Measurements from ENCODE around the gene ACOD1.
"Not testable (repeated sequence)": the region's sequence is repeated elsewhere in the genome, so short reads cannot be mapped to it uniquely, and the experiment has no call there.

ACOD1 gene

DNA sequence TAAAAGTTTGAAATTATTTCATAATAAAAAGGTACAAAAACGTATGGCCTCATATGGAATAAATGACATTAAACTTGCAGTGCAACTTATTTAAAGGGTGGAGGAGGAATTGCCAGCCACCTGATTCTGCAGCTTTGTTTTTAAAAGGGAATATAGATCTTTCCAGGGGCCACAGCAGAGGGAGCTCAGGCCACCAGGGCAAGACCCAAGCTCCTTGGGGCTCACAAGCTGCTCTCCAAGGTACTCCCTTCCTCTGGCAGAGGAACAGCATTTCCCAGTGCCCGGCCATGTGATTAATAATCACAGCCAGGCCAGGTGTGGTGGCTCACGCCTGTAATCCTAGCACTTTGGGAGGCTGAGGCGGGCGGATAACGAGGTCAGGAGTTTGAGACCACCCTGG lies 6.2 kb downstream of the ACOD1 start:
- no peak for DNase-seq

DNA sequence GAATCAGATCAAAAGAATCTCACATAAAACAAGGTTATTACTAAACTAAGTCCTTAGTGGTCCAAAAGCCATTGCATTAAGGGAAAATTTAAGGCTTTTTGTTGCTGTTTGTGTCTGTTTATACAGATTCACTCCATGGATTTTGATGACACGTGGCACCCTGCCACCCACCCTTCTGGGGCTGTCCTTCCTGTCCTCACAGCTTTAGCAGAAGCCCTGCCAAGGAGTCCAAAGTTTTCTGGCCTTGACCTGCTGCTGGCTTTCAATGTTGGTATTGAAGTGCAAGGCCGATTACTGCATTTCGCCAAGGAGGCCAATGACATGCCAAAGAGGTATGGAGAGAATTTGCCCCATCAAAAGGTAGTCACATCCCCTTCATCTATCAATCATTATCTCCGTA lies 6.9 kb downstream of the ACOD1 start:
- DNase-seq, result no peak

DNA sequence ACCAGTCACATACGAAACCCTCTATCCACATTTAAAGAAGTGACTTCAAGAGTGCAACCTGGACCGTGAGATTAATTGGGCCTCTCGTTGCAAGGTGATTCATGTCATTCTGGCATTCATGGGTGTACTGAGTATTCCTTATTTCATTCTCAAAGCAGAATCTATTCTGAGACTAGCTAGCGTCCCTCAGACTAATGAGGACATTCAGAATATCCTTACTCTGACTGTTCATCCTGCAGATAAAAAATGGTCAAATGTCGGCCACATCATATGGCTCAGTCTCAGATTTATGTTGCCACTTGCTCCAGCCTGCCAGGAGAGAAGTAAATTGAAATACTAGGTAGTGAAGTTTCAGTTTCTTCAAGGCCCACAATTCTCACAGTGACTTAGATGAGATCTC lies 7.3 kb downstream of the ACOD1 start:
- no peak for DNase-seq

DNA sequence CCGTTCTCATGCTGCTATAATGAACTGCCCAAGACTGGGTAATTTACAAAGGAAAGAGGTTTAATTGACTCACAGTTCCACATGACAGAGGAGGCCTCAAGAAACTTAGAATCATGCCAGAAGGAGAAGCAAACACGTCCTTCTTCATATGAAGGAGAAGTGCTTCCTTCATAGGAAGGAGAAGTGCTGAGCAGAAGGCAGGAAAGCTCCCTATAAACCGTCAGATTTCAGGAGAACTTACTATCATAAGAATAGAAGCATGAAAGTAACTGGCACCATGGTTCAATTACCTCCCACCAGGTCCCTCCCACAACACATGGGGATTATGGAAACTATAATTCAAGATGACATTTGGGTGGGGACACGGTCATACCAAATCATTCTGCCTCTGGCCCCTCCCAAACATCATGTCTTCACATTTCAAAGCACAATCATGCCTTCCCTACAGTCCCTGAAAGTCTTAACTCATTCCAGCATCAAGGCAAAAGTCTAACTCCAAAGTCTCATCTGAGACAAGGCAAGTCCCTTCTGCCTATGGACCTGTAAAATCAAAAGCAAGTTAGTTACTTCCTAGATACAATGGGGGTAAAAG lies 10.6 kb downstream of the ACOD1 start:
- DNase-seq, result no peak

DNA sequence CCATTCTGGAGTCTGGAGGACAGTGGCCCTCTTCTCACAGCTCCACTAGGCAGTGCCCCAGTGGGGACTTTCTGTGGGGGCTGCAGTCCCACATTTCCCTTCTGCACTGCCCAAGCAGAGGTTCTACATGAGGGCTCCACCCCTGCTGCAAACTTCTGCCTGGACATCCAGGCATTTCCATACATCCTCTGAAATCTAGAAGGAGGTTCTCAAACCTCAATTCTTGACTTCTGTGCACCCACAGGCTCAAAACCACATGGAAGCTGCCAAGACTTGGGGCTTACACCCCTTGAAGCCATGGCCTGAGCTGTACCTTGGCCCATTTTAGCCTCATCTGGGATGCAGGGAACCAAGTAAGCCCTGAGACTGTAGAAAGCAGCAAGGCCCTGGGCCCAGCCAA lies 11.4 kb downstream of the ACOD1 start:
- DNase-seq, result not testable (repeated sequence)

DNA sequence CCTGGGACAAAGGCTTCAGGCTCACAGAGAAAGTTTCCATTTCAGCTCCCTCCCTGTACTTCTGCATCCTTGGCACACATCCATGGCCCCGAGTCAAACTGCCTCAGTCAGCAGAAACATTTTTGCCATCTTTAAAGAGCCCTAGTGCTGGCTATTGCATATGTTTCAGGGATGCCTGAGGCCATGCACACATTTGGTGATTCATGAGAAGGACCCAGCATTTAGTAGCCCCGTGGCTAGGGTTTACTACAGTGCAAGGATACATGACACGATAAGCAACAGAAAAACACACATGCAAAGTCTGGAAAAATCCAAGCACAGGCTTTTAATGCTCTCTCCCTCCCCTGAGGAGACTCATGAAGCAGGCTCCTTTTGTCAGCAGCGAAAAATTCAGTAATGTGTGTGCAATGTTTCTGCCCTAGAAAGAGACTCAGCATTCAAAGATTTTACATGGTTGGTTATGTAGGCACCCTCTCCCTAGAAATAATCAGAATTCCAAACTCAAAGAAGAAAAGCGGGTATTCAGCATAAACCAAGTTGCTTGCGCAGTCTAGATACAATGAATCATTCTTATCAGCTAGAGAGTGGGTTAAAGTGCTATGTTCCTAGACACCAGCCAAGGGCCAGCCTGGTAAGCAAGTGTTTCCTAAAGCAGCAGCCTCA lies 17.6 kb downstream of the ACOD1 start:
- DNase-seq, result peak in 1 of 3 experiments; percentile 16

DNA sequence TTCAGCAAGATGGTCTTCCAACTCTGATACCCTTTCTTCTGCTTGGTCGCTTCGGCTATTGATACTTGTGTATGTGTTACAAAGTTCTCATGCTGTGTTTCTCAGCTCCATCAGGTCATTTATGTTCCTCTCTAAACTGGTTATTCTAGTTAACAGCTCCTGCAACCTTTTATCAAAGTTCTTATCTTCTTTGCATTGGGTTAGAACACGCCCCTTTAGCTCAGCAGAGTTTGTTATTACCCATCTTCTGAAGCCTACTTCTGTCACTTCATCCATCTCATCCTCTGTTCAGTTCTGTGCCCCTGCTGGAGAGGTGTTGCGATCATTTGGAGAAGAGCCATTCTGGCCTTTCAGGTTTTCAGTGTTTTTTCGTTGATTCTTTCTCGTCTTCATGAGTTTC lies 18.7 kb downstream of the ACOD1 start:
- no peak for DNase-seq

DNA sequence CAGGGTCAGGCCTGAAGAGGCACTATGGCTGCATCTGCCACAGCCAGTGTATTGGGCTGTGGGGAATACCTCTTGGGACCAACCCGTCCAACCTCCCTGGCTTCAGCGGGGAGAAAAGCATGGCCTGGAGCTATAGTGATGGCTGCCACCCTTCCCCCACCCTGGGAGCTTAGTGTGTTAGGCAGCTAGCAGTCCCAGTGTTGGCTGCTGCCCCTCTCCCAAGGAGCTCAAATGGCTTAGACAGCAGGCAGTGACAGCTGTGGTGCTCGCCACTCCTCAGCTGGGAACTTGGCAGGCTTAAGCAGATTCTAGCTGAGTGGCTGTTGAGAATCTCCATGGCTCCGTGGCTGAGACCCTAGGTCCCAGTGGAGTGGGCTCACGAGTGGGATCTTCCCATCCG lies 19.7 kb downstream of the ACOD1 start:
- DNase-seq, result no peak

DNA sequence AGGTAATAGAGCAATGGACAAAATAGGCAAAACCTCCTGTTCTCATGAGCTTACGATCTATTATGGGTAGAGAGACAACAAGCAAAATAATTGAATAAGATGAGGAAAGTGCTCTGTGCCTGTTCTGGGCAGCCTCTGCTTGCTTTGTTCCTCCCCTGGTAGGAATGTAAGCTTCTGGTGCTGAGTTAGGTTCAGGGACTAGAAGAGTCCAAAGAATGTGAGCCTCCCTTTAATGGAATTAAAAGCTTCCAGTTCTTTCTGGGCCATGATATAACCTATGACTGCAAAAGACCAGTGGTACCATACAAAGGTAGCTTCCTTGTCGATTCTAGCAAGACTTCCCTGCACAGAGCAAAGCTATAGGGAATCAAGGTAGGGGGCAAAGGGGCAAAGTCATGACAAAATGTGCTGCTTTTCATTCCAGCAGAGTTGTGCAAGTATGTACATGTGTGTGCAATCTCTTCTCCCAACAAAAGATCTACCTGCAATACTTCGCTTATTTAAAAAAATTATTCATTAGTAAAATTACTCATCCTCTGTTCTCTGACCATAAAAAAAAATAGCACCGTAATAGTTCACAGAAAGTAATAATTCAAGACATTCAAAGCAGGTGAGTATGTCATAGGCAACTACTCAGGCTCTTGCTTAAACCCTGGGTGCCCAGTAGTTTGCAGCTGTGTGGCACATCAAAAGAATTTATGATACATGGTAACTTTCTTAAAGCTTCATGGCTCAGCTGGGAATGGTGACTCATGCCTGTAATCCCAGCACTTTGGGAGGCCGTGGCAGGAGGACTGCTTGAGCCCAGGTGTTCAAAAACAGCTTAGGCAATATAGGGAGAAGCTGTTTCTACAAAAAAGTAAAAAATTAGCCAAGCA lies 21.4 kb downstream of the ACOD1 start:
- no peak for DNase-seq

DNA sequence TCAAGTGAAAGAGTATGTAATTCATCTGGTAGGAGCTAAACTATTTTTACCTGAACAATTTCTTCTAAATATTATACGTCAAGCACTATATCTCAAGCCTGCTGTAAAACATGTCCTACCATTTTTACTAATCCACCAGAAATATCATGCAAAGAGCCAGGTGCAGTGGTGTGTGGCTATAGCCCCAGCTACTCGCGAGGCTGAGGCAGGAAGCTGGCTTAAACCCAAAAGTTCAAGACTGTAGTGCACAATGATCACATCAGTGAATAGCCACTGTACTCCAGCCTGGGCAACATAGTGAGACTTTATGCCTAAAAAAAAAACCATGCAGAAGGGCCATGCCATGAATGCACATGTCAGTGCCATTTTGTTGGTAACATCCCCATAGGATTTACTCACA lies 22.9 kb downstream of the ACOD1 start:
- DNase-seq, result no peak

DNA sequence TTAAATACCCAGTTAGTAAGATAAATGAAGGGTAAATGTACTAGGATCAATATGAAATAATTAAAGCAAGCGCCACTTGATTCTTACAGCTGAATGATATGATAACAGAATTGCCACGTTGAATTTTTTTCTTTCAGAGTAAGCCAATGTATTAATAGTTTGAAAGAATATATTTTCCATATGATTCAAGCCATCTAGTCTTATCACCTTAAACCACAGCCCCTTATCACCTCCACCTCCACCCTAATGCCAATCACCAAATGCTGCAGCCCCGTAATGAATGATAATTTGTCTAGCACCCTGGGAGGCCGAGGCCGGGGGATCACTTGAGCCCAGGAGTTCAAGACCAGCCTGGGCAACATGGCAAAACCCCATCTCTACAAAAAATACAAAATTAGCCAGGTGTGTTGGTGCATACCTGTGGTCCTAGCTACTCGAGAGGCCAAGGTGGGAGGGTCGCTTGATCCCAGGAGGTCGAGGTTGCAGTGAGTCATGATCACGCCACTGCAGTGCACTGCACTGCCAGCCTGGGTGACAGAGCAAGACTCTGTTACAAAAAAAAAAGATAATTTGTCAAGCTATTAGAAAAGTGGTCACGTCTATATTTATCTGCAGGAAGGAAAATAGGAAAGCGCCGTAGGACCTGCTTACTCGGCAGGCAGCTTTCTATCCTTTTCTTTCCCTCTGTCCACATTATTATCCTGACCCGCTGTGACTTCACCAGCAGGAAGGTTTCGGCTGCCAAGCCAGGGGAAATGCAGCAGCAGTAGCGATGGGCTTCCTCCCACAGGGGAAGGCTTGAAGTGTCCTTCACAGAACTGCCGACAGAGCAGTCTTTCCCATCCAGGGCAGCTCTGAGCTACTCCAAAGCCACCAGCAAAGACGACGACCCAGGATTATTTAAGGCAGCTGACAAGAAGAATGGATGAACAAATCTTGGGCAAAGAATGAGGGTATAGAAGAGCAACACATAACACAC lies 23.8 kb downstream of the ACOD1 start:
- DNase-seq, result peak in 2 of 3 experiments; percentile 20 to 57

DNA sequence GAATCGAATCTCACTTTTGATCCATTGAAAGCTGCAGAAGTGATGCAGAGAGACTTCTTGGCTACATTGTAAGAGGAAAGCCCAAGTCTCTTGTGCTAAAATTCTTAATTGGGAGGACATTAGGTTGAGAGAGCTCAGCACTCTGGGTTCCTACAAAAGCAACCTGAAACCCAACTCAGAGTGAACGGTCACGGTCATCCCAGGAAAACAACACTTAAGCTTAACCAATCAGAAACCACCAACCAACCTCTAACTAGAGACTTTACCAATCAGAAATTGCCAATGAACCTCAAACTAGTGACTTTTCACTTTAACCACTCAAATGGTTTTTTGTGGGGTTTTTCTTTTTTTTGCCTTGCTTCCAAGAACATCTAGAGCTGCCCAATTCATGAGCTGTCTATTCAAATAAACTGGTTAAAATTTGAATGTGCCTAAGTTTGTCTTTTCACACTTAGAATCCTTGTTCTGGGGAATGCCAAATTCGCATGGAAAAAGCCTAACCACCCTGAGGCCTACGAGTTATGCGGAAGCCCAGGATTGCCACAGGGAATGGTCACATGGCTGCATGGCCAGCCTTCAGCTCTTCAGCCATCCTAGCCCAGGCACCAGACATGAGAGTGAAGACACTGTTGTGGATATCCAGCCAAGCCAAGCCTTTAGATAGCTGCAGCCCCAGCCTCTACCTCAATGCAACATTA lies 25.8 kb downstream of the ACOD1 start:
- DNase-seq, result no peak

DNA sequence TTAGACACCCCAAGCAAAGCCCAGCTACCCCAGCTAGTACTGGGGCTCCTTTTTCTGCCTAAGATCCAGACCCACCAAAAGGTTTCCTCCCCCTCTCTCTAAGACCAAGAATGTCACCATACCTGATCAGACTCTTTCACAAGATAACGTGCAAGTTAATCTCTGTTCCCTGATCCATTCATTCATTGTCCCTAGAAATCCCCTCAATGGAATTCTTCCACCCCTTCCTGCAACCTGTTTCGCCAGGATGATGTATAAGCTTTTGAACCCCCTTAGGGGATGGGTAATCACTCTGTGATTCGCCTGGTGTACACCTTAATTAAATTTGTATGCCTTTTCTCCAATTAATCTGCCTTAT lies 26.3 kb downstream of the ACOD1 start:
- DNase-seq, result no peak

DNA sequence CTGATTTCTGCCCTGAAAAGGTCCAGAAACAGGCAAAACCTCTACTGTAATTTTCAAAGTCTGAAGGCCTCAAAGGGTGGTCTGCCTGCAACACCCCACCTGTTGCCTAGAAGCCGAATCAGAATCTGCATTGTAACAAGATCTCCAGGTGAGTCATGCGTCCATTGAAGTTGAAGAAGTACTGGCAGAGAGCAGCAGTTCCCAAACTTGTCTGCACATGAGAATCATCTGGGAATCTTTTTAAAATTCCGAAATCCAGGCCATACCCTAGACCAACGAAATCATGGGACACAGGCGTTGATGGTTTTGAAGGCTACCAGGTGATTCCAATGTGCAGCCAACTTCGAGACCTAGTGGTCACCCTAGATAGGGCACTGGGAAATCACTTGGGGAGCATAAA lies 27.6 kb downstream of the ACOD1 start:
- DNase-seq, result no peak

DNA sequence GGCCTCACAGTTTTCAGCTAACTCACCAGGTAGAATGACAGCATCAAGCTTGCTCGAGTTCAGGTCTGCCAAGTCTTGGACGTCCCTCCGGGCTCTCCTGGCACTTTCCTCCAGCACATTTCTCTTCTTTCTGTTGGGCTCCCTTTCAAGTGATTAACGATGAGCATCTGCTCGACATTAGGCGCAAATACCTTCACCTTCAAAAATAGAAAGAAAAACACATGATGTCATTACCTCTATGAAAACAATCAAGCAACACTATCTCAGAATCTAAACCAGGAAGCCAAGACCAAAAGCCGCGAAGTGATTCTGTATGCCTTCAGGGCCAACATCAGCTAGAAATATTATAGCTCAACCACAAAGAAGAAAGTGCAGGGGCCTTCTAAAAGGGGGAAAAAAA lies 28.2 kb downstream of the ACOD1 start:
- DNase-seq, result no peak

DNA sequence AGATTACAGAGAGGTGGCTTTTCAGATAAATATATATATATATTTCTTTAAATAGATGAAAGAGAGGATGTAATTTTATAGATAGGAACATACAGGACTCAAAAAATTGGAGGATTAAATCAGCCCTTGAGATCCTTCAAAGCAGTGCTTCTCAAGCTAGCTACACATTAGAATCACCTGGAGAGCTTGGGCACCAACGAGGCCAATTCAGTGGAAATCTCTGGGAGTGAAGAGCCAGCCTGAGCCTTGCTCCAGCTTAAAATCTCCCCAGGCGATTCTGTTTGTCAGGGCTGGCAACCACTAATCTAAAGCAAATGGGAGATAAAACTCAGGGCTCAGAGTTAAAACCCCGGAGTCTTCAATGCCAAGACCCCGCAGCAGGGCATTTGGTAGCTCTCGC lies 28.6 kb downstream of the ACOD1 start:
- no peak for DNase-seq

DNA sequence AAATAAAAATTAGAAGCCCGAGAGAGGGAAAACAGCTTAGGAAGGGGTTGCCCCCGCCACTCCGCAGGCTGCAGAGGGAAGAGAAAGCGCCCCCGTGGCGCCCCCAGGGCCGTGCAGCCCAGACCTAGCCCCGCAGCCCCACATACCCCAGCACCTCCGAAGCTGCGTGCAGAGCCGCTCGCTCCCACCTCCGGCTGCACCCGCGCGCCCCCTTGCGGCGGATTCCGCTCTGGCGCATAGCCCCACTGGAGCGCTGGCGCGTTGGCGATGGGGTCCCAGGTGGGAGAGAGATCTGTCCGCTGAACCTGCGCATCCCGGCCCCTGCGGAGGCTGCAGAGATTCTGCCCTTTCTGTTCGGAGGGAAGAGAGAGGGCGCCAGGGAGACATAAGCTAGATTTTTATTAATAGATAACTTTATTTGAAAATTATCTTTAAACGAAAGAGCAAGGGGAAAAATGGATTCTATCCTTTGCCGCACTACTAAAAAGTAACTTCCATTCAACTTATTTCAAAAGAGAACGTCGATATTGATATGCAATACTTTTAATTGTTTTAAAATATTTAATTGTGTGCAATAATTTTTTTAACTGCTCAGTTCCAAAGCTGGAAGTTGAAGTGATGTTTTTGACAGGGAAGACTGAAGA lies 31.9 kb downstream of the ACOD1 start:
- peak; percentile 70 to 77 (median 77) for DNase-seq

DNA sequence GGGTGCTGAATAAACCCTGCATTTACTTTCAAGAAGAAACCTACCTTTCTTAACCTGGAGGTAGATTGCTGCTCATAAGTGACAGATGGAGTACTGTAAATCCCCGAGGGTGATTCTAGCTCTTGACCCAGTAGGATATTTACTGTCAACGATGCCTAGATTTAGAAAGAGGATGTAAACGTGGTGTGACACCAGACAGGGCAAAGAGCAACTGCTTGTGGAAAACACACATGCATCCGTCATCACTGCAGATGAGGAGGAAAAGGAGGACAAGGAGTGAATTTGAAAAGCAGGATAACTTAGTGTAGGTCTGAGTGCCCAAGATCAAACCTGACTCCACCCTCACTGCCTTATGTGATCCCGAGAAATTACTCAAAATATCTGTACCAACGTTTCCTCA lies 33.8 kb downstream of the ACOD1 start:
- no peak for DNase-seq

DNA sequence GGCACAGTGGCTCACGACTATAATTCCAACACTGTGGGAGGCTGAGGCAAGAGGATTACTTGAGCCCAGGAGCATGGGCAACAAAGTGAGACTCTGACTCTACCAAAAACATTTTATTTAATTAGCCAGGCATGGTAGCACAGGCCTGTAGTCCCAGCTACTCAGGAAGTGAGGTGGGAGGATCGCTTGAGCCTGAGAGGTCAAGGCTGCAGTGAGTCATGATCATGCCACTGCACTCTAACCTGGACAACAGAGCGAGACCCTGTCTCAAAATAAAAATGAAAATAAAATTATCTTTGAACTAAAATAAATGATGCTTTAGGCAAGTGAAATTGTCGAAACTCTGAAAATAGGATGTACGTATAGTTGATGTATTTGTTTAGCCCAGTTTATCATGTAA lies 35.4 kb downstream of the ACOD1 start:
- DNase-seq, result no peak

DNA sequence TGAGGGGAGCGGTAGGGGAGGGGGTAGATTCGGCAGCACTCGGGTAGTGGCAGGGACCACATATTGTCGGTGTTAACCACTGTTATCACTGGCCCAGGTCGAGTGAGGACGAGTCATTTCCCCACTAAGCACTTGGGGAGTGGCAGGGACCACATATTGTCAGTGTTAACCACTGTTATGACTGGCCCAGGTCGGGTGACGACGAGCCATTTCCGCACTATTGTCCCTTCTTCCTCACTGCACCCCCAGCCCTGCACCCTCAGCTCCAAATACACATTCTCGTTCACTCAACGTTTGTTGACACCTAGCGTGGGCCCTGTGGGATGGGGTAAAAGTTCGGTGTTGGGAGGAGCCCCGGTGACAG lies 43.1 kb downstream of the ACOD1 start:
- no peak for DNase-seq

DNA sequence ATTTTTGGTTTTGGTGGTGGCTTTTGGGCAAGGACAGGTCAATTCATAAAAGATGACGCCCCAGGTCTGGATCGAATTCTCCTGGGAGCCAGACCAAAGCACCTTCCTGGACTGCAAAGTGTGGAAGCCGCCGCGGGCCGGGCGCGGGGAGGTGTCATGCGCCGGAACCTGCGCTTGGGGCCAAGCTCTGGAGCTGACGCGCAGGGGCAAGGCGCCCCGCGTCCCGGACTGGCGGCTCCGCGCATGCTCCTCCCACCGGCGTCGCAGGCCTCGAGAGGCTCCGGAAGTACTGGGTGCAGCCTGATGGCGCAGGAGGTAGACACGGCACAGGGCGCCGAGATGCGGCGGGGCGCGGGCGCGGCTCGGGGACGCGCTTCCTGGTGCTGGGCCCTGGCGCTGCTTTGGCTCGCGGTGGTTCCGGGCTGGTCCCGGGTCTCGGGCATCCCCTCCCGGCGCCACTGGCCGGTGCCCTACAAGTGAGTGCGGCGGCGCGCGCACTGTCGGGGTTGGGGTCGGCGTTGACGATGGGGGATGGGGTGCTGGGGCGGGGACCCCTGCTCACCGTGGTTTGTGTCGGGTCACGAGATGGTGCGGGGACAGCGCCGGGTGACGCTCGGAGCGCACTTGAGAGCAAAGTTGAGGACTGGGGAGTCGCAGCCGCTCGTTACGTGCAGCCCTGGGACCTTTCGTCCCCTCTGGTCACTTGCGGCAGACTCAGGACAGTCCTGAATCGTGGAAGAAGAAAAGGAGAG lies 43.7 kb downstream of the ACOD1 start, which contains the start of gene CLN5:
Gene CLN5, plus strand, starts transcription at position 286 of the 752 bp plus-strand sequence. Its CDS starts 18 bp downstream, at position 304.
- peak; percentile 94 to 96 (median 94) for DNase-seq
